HG02973 (cell line): ENCODE results near the gene CDH4.

Experiments used
- ATAC-seq: cut with Tn5 transposase; IDR thresholded peaks from one replicate; pipeline ENCODE4 v1.9.1; 2021; ENCODE audit warnings: moderate library complexity; ENCODE audit not compliant: unreplicated experiment

CDH4 gene

GRCh38 chr20:61659246-61659993 lies 407.4 kb downstream of the CDH4 start:
- no peak for ATAC-seq

- ATAC-seq, result no peak
Observed at GRCh38 chr20:61659994-61660346, 407.9 kb downstream of the CDH4 start.

GRCh38 chr20:61660559-61660958 lies 408.5 kb downstream of the CDH4 start:
- no peak for ATAC-seq

DNA sequence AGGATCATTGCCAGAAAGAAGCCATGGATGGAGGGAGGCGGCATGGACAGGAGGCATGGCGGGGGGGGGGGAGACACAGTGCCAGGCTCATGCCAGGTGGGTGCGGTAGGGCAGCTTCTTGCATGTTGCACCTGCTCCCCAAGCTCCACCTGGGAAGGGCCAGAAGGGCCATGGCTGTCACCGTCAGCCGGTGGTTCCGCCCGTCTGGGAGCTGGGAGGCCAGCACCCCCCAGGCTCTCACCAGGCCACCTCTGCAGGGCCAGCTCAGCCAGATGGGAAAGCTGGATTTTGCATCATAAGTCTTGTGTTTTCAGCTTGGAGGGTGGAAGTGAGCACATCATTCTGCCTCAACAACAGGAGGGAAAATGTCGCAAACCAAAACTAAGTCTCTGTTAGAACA lies 409.0 kb downstream of the CDH4 start:
- no peak for ATAC-seq

DNA sequence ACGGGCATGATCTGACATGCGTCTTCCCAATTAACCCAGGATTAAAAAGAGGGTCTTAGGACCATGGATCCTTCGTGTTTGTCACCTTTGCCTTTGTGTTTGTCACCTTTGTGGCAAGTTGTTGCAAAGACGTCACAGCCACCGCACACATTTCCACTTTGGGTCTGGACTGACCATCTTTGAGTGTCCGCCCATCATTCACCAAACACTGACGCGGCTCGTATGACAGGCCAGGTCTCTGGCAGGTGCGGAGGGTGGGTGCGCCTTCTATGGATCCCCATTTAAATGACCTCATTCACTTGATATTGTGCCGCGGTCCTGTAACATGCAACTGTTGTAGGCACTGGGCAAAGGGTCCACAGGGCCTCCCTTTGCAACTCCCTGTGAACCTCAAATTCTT lies 409.5 kb downstream of the CDH4 start:
- ATAC-seq, result no peak

DNA sequence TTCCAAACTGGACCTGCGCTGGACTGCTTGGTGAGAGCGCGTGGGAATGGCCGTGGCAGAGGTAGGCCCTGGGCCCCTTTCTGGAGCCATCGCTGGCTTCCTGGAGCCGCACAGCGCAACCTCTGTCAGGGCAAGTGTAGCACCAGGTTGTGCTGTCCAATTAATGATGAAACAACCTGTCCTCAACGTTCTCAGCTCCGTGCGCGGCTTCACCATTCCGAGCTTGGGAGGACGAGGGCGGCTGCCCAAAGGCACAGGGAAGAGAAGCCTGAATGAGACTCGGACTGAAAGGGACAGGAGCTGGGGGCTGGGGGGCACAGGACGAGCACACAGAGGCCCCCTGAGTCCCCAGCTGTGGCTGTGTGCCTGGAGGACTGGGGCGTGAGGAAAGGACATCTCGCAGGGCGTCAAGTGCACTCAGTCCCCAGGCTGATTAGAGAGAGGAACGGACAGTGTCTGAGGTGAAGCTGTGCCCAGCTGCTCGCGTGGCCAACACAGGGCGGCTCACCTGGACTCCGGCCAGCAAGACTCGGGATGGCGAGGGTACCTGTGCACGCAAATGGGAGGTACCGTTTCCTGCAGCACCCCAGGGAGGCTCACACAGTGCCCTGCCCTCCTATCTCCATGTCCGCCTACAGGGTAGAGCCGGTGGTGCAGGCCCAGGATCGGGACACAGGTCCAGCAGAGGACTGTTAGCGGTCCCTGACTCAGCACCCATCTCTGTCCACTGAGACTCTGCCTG lies 410.3 kb downstream of the CDH4 start:
- ATAC-seq, result no peak

- ATAC-seq, result no peak
Observed at GRCh38 chr20:61662968-61663331, 410.9 kb downstream of the CDH4 start.

GRCh38 chr20:61663521-61664425 lies 411.7 kb downstream of the CDH4 start:
- no peak for ATAC-seq

DNA sequence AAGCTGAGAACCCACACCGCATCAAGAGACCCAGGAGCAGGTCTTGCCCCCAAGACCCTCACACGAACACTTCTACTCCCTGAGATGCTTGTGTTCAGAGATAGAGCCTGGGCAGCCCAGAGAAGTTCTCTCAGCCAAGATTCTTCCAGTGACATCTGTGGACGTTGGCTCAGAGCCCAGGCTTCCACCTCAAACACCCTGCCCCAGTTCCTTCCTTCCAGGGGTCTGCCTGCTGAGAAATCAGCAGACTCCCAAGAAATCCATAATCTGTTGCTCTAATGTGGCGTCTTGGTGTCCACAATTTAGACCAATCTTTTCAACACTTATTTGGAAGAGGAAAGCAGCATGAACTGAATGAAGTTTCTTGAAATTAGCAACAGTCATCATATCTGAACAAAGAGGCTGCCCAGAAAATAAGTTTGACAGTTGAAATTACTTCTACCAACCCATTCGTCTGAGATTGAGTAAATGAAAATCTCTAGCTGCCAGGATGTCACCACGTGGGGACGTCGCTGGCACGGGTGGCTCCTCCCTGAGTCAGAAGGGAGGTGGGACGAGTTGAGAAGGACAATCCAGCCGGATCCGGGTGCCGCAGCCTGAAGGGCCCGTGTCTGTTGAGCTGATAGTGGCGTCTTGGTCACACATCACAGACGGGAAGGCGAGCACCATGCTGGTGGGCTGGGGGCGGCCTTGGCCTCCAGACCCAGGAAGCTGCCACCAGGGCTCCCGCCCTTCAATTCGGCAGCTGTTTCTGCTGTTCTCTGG lies 412.7 kb downstream of the CDH4 start:
- no peak for ATAC-seq

DNA sequence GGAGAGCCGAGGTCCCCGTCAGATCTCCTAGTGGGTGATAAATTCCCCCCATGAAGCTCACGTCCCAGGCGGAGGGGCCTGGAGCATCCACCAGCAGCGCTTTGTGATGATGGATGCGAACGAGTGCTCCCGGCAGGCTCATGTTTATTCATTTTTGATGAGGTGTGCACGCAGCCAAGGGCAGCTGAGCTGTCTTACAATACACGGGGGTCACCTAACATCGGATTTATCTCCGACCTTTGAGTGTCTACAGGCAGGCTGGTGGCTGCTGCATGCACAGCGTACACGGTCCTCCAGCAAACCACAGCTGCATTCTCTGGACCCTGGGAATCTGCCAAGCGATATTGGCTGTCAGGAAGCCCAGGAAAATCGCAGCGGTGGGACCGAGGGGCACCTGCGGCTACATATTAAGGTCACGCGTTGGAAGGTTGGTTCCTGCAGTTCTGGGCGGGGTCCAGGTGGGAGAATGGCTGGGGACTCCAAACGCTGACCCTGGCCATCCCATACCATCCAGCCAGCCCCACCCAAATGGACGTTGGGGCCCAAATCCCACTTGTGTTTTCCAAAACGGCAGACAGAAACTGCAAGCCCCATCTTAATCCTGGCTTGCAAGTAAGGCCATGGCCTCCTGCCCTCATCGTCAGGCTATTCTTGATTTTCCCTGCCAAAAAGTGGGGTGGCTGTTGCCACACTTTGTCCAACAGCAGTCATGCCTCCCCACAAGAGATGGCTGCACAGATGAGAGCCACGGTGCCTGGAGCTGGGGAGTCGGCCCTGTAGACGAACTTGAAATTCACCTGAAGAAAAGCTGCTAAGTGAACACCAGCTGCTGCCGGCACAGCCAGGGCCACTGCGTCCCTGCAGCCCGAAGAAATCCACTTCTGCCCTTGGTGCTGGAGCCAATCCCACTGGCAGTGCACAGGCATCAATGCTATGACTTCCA lies 413.7 kb downstream of the CDH4 start:
- no peak for ATAC-seq

DNA sequence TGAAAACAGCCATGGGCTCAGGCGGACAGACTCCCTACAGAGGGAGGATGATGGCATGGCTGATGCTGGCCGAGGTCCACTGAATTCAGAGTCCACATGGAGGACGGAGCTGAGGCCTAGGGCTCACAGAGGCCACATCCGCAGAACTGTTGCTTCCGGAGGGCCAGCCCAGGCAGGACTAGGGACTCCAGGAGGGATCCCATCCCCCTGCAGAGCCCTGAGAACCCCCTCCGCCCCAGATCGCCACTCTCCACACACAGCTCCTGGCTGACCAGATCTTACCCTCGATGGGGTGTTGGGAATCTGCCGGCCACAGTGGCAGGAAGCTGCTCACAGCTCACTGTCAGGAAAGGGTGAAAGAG lies 414.4 kb downstream of the CDH4 start:
- no peak for ATAC-seq

GRCh38 chr20:61667056-61667792 lies 415.2 kb downstream of the CDH4 start:
- ATAC-seq, result no peak

DNA sequence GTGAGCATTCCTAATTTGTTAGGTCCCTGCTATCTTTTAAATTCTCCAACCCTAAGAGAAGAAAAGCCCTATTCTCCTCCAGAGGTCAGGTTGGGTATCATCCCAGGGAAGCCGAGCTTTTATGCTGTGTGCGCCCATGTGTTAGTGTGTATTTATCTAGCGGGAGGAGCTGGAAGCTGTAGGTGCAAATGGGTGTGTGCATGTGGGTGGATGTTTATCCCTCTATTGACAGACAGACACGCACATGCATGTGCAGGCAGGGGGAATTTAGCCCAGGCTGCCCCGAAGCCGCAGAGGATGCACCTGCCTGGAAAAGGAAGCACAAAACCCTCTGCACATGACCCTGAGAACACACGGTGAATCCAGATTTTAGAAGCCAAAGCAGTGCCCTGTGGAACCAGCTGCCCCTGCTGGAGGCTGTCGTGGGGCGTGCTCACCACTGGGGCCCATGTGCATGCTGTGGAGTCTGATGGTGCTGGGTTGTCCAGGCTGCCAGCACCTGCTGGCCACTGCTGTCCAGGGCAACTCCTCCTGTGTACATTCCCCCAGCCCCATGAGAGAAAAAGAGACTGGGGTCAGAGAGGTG lies 416.1 kb downstream of the CDH4 start:
- ATAC-seq, result no peak

DNA sequence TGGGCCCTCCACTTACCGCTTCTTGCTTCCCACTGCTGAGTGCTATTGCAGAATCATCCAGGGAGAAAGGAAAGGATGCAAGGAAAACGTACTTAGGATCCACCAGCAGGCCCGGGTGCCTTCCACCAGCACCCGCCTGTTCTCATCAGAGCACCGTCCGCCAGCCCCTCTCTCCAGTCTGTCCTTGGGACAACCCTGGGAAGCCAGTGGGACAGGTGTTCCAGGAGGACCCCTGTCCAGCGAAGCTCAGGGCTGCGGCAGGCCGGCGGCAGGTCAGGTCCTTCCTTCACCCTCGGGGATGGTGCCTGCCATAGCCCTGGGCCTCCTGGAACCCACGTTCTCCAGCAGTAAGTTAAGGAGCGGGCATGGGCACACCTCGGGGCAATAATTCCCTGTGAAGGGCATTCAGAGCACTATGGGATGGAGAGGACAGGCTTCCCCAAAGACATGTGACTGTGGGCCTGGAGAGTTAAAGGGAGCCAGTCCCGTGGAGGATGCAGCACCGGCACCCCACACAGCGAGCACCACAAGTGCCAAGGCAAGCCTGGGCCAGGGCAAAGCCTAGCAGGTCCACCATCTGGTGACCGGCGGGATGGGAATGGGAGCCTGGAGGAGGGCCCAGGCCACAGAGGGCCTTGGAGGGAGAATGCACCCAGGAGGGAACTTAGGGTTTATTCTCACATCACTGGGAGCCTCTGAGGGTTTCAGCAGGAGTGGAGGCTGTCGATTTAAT lies 416.9 kb downstream of the CDH4 start:
- no peak for ATAC-seq

GRCh38 chr20:61670274-61670673 lies 418.2 kb downstream of the CDH4 start:
- no peak for ATAC-seq

DNA sequence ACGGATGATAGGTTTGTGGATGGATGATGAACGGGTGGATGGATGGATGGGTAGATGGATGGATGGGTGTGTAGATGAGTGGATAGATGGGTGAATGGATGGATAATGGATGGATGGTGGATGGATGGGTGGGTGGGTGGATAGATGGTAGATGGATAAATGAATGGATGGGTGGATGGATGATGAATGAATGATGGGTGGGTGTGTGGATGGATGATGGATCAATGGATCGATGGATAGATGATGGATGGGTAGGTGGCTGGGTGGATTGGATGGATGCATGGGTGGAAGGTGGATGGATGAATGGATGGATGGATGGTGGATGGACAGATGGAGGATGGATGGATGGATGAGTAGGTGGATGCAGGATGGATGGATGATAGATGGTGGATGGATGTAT lies 419.5 kb downstream of the CDH4 start:
- ATAC-seq, result no peak

GRCh38 chr20:61673152-61673847 lies 421.2 kb downstream of the CDH4 start:
- ATAC-seq, result no peak

GRCh38 chr20:61674121-61674520 lies 422.1 kb downstream of the CDH4 start:
- no peak for ATAC-seq
